Mesendoderm (in vitro differentiated cells): ENCODE data around the gene MLEC.
A peak's percentile ranks its signal among the peaks of the same experiment; 100 is the strongest.

Source experiments
- DNase-seq: peaks from one replicate; pipeline ENCODE4 v3.0.0; 2013
- H2AK5ac ChIP-seq: 2 replicates; pipeline ENCODE4 v1.6.1; 2013; ENCODE audit warnings: low read length, inconsistent platforms
- H2BK120ac ChIP-seq: 2 replicates; pipeline ENCODE4 v1.6.1; 2013; ENCODE audit warnings: low read depth, mild to moderate bottlenecking, low read length, moderate library complexity, mixed read lengths
- H2BK15ac ChIP-seq: replicated peaks from 2 replicates; pipeline ENCODE4 v1.6.1; 2013; ENCODE audit warnings: low read depth, mild to moderate bottlenecking, moderate library complexity
- H2BK5ac ChIP-seq: 2 replicates; pipeline ENCODE4 v1.6.1; 2013; ENCODE audit warnings: low read length, inconsistent platforms
- H3K18ac ChIP-seq: 2 replicates; pipeline ENCODE4 v1.6.1; 2013; ENCODE audit warnings: mild to moderate bottlenecking, low read length, mixed read lengths
- H3K23ac ChIP-seq: one replicate; pipeline ENCODE4 v1.6.1; 2013; ENCODE audit warnings: low read length
- H3K27ac ChIP-seq: 2 replicates; pipeline ENCODE4 v1.5.1; 2013; ENCODE audit warnings: low read depth, mild to moderate bottlenecking, inconsistent platforms, low read length, moderate library complexity
- H3K27me3 ChIP-seq: 2 replicates; pipeline ENCODE4 v1.6.1; 2013; ENCODE audit warnings: low read length, control low read depth, mild to moderate bottlenecking, inconsistent platforms; ENCODE audit not compliant: insufficient read depth, poor library complexity
- H3K36me3 ChIP-seq: 2 replicates; pipeline ENCODE4 v1.6.1; 2013; ENCODE audit warnings: low read length, inconsistent platforms; ENCODE audit not compliant: control insufficient read depth, insufficient read depth
- H3K4ac ChIP-seq: one replicate; pipeline ENCODE4 v1.6.1; 2013; ENCODE audit warnings: low read depth, mild to moderate bottlenecking, low read length, moderate library complexity
- H3K4me1 ChIP-seq: 2 replicates; pipeline ENCODE4 v1.6.1; 2013; ENCODE audit warnings: low read depth, low read length, inconsistent platforms; ENCODE audit not compliant: control insufficient read depth
- H3K4me2 ChIP-seq: 2 replicates; pipeline ENCODE4 v1.6.1; 2013; ENCODE audit warnings: low read length
- H3K4me3 ChIP-seq: 2 replicates; pipeline ENCODE4 v1.5.1; 2013; ENCODE audit warnings: mild to moderate bottlenecking, low read length
- H3K56ac ChIP-seq: one replicate; pipeline ENCODE4 v1.6.1; 2013; ENCODE audit warnings: low read length
- H3K79me1 ChIP-seq: 2 replicates; pipeline ENCODE4 v1.6.1; 2013; ENCODE audit warnings: low read length, inconsistent platforms
- H3K79me2 ChIP-seq: 2 replicates; pipeline ENCODE4 v1.6.1; 2013; ENCODE audit warnings: mild to moderate bottlenecking, low read length; ENCODE audit not compliant: control insufficient read depth, insufficient read depth
- H3K9ac ChIP-seq: 2 replicates; pipeline ENCODE4 v1.6.1; 2013; ENCODE audit warnings: low read length, inconsistent platforms
- H4K5ac ChIP-seq: one replicate; pipeline ENCODE4 v1.6.1; 2013; ENCODE audit warnings: low read length
- H4K8ac ChIP-seq: one replicate; pipeline ENCODE4 v1.6.1; 2013; ENCODE audit warnings: low read depth, mild to moderate bottlenecking, control low read depth, low read length, moderate library complexity
- WGBS: extraction: QIAGEN DNeasy Blood & Tissue Kit; methylation state at CpG from one replicate; pipeline ENCODE4 v1.1.7; 2013; ENCODE audit warnings: low lambda C conversion rate, missing lambda C conversion rate; ENCODE audit not compliant: insufficient coverage; ENCODE audit errors: extremely low coverage; 5-methylcytosine and 5-hydroxymethylcytosine counted together

Gene MLEC

GRCh38 chr12:120642826-120643225 lies 44.1 kb upstream of the MLEC start:
- H3K4me1 ChIP-seq = peaks cover 3% of the 10 kb centered on the region
- H3K9ac ChIP-seq = no peak overlapping the region
- no peaks in the 10 kb centered on the region for H3K79me2 ChIP-seq
- no peak overlapping the region for H2AK5ac ChIP-seq
- no peak overlapping the region for H2BK120ac ChIP-seq
- WGBS = no CpG with 5 or more reads among the region's 4 CpGs
- H3K4me3 ChIP-seq = no peak overlapping the region
- no peaks in the 10 kb centered on the region for H3K79me1 ChIP-seq
- H3K18ac ChIP-seq = no peak overlapping the region
- H4K8ac ChIP-seq = no peak overlapping the region
- H3K56ac ChIP-seq = no peak overlapping the region
- no peak overlapping the region for H3K4me2 ChIP-seq
- no peak overlapping the region for H2BK15ac ChIP-seq
- H3K4ac ChIP-seq = no peak overlapping the region
- H2BK5ac ChIP-seq = no peak overlapping the region
- H3K23ac ChIP-seq = no peak overlapping the region
- peaks cover 5% of the 10 kb centered on the region for H3K27me3 ChIP-seq
- H3K36me3 ChIP-seq = no peaks in the 10 kb centered on the region
- H3K27ac ChIP-seq = no peak overlapping the region
- no peak overlapping the region for H4K5ac ChIP-seq
- DNase-seq = no peak

- no peak overlapping the region for H3K9ac ChIP-seq
- H2BK5ac ChIP-seq = no peak overlapping the region
- H3K79me1 ChIP-seq = no peaks in the 10 kb centered on the region
- H4K8ac ChIP-seq = no peak overlapping the region
- no peak overlapping the region for H3K4ac ChIP-seq
- no peak overlapping the region for H3K27ac ChIP-seq
- no peak overlapping the region for H2AK5ac ChIP-seq
- H3K56ac ChIP-seq = no peak overlapping the region
- H2BK120ac ChIP-seq = no peak overlapping the region
- no peak overlapping the region for H3K23ac ChIP-seq
- H3K27me3 ChIP-seq = peaks cover 5% of the 10 kb centered on the region
- no peak overlapping the region for H2BK15ac ChIP-seq
- WGBS = no CpG with 5 or more reads among the region's 4 CpGs
- H3K79me2 ChIP-seq = no peaks in the 10 kb centered on the region
- no peak overlapping the region for H4K5ac ChIP-seq
- no peaks in the 10 kb centered on the region for H3K36me3 ChIP-seq
- no peak overlapping the region for H3K4me2 ChIP-seq
- no peak overlapping the region for H3K18ac ChIP-seq
- peaks cover 3% of the 10 kb centered on the region for H3K4me1 ChIP-seq
- DNase-seq = no peak
- H3K4me3 ChIP-seq = no peak overlapping the region
These were observed 43.4 kb upstream of the MLEC start for GRCh38 chr12:120643574-120643973.

GRCh38 chr12:120646044-120646443 lies 40.9 kb upstream of the MLEC start:
- Histone ChIP-seq H3K4me3 (no peak overlapping the region), H3K4me2 (no peak overlapping the region), H3K27me3 (peaks cover 5% of the 10 kb centered on the region), H3K79me2 (no peaks in the 10 kb centered on the region), H3K36me3 (no peaks in the 10 kb centered on the region), H3K27ac (no peak overlapping the region), H3K4ac (no peak overlapping the region), H2BK15ac (no peak overlapping the region), H2BK120ac (no peak overlapping the region), H2AK5ac (no peak overlapping the region), H3K23ac (no peak overlapping the region), H2BK5ac (no peak overlapping the region), H3K79me1 (no peaks in the 10 kb centered on the region), H4K5ac (no peak overlapping the region), H4K8ac (no peak overlapping the region), H3K4me1 (peaks cover 3% of the 10 kb centered on the region), H3K18ac (no peak overlapping the region), H3K56ac (no peak overlapping the region), H3K9ac (no peak overlapping the region)
- WGBS = no CpG with 5 or more reads among the region's 6 CpGs
- no peak for DNase-seq

- Histone ChIP-seq H3K79me2 (no peaks in the 10 kb centered on the region), H4K8ac (no peak overlapping the region), H3K4me2 (no peak overlapping the region), H2BK120ac (no peak overlapping the region), H3K9ac (no peak overlapping the region), H4K5ac (no peak overlapping the region), H3K27ac (no peak overlapping the region), H3K56ac (no peak overlapping the region), H3K4ac (no peak overlapping the region), H2AK5ac (no peak overlapping the region), H3K4me3 (no peak overlapping the region), H3K79me1 (no peaks in the 10 kb centered on the region), H2BK5ac (no peak overlapping the region), H2BK15ac (no peak overlapping the region), H3K27me3 (peaks cover 2% of the 10 kb centered on the region), H3K36me3 (no peaks in the 10 kb centered on the region), H3K23ac (no peak overlapping the region), H3K18ac (no peak overlapping the region), H3K4me1 (no peaks in the 10 kb centered on the region)
- no CpG with 5 or more reads among the region's 13 CpGs for WGBS
- no peak for DNase-seq
These were observed 39.6 kb upstream of the MLEC start for GRCh38 chr12:120647375-120647755.

- no peaks in the 10 kb centered on the region for H3K79me2 ChIP-seq
- H3K56ac ChIP-seq = no peak overlapping the region
- no peak overlapping the region for H4K8ac ChIP-seq
- H3K4me2 ChIP-seq = no peak overlapping the region
- H2BK5ac ChIP-seq = no peak overlapping the region
- H2AK5ac ChIP-seq = no peak overlapping the region
- H3K9ac ChIP-seq = peak overlapping the region; percentile 9
- no peak overlapping the region for H4K5ac ChIP-seq
- H3K79me1 ChIP-seq = no peaks in the 10 kb centered on the region
- DNase-seq = no peak
- H3K36me3 ChIP-seq = no peaks in the 10 kb centered on the region
- H3K23ac ChIP-seq = no peak overlapping the region
- H3K18ac ChIP-seq = no peak overlapping the region
- H3K27me3 ChIP-seq = no peaks in the 10 kb centered on the region
- no peaks in the 10 kb centered on the region for H3K4me1 ChIP-seq
- H2BK120ac ChIP-seq = no peak overlapping the region
- H3K4ac ChIP-seq = no peak overlapping the region
- H3K4me3 ChIP-seq = no peak overlapping the region
- no peak overlapping the region for H2BK15ac ChIP-seq
- no CpG with 5 or more reads among the region's 33 CpGs for WGBS
- H3K27ac ChIP-seq = no peak overlapping the region
These were observed 37.3 kb upstream of the MLEC start for GRCh38 chr12:120649442-120650232.

- no CpG with 5 or more reads among the region's 12 CpGs for WGBS
- Histone ChIP-seq H3K27me3 (no peaks in the 10 kb centered on the region), H3K4me3 (no peak overlapping the region), H3K4me1 (no peaks in the 10 kb centered on the region), H4K8ac (no peak overlapping the region), H3K79me2 (no peaks in the 10 kb centered on the region), H2BK120ac (no peak overlapping the region), H4K5ac (no peak overlapping the region), H2BK15ac (no peak overlapping the region), H3K56ac (no peak overlapping the region), H3K36me3 (no peaks in the 10 kb centered on the region), H2AK5ac (no peak overlapping the region), H3K9ac (no peak overlapping the region), H3K23ac (no peak overlapping the region), H3K4ac (no peak overlapping the region), H3K4me2 (no peak overlapping the region), H3K18ac (no peak overlapping the region), H3K79me1 (no peaks in the 10 kb centered on the region), H3K27ac (no peak overlapping the region), H2BK5ac (no peak overlapping the region)
- no peak for DNase-seq
These were observed 36.7 kb upstream of the MLEC start for GRCh38 chr12:120650233-120650690.
